Endothelial cell of umbilical vein (primary cell): ENCODE data around the gene DDOST. TPM values are rescaled to one million over a fixed set of nuclear protein-coding genes. Genes with fewer than 3 reads are reported as not detected.

ENCODE experiments used
- BruUV-seq: library from RNA; stranded (reverse); fragments of 400-500 nt; replicated peaks from 2 replicates; lab custom pipeline; 2021; lab: Mats Ljungman, UMichigan
- CTCF ChIA-PET: fragments of 300-600, 350-600 bp; sonication (Branson Sonifier 250); formaldehyde crosslinking; loops from one replicate; lab custom pipeline; 2021; ENCODE audit warnings: antibody characterized with exemption, inconsistent platforms; lab: Charles Lee
- POLR2A ChIA-PET: fragments of 300-600, 350-600 bp; sonication (Branson Sonifier 250); formaldehyde crosslinking; loops from one replicate; lab custom pipeline; 2021; ENCODE audit warnings: antibody characterized with exemption, inconsistent platforms; lab: Charles Lee
- DNase-seq: peaks from one replicate; pipeline ENCODE4 v3.0.0-alpha.2; 2011; ENCODE audit warnings: low read depth, low spot score
- FAIRE-seq: peaks from 2 replicates; lab custom pipeline; 2011; peaks lifted over from hg19 to GRCh38; lab: Jason Lieb, UNC
- H2AFZ ChIP-seq: 2 replicates; pipeline ENCODE4 v1.6.0; 2012; ENCODE audit warnings: low read depth, low read length, control low read depth, inconsistent platforms
- H3K27ac ChIP-seq: 2 replicates; pipeline ENCODE4 v1.5.1; 2011; ENCODE audit warnings: low read depth, mild to moderate bottlenecking, control low read depth, low read length, moderate library complexity; ENCODE audit not compliant: insufficient read depth
- H3K27me3 ChIP-seq, 2 experiments: 2 replicates each; pipeline versions ENCODE4 v1.6.0 to v1.6.1; 2011; ENCODE audit warnings: low read length in 2 of 2, mixed read lengths in 1 of 2; ENCODE audit not compliant: control insufficient read depth in 2 of 2, insufficient read depth in 2 of 2
- H3K36me3 ChIP-seq, 2 experiments: 2 replicates in 1 of 2; 3 replicates in 1 of 2; pipeline ENCODE4 v1.5.1; 2011; ENCODE audit warnings: low read length in 2 of 2, mild to moderate bottlenecking in 1 of 2, moderate library complexity in 1 of 2; ENCODE audit not compliant: control insufficient read depth in 2 of 2, insufficient read depth in 2 of 2; ENCODE audit errors: extremely low read depth in 1 of 2
- H3K4me1 ChIP-seq: 3 replicates; pipeline ENCODE4 v1.5.1; 2011; ENCODE audit warnings: mild to moderate bottlenecking, low read length; ENCODE audit not compliant: control insufficient read depth, insufficient read depth; ENCODE audit errors: extremely low read depth
- H3K4me2 ChIP-seq: 2 replicates; pipeline ENCODE4 v1.6.1; 2011; ENCODE audit warnings: low read length, control low read depth, mixed read lengths; ENCODE audit not compliant: insufficient read depth
- H3K4me3 ChIP-seq, 3 experiments: fragments of 200-600 bp in 1 of 3; sonication (generic), shearing (Covaris generic) in 1 of 3; replicated peaks in 1 of 3; 2 replicates each; pipeline ENCODE4 v1.5.1; 2011 to 2016; ENCODE audit warnings: control low read depth in 3 of 3, low read length in 3 of 3, mild to moderate bottlenecking in 2 of 3, inconsistent platforms in 1 of 3, low read depth in 1 of 3, moderate library complexity in 1 of 3; ENCODE audit not compliant: insufficient read depth in 1 of 3
- H3K79me2 ChIP-seq: 2 replicates; pipeline ENCODE4 v1.6.0; 2012; ENCODE audit warnings: low read length, inconsistent platforms; ENCODE audit not compliant: control insufficient read depth, insufficient read depth
- H3K9ac ChIP-seq: replicated peaks from 2 replicates; pipeline ENCODE3; 2011; ENCODE audit warnings: low read length, control low read depth; ENCODE audit not compliant: insufficient read depth; ENCODE audit errors: extremely low read depth
- H3K9me1 ChIP-seq: replicated peaks from 3 replicates; pipeline ENCODE4 v1.6.0; 2011; ENCODE audit warnings: mild to moderate bottlenecking, low read length; ENCODE audit not compliant: control insufficient read depth, insufficient read depth; ENCODE audit errors: extremely low read depth
- H3K9me3 ChIP-seq: replicated peaks from 2 replicates; pipeline ENCODE4 v1.5.1; 2012; ENCODE audit warnings: low read length, inconsistent platforms; ENCODE audit not compliant: control insufficient read depth, insufficient read depth
- H4K20me1 ChIP-seq: replicated peaks from 2 replicates; pipeline ENCODE3; 2011; ENCODE audit warnings: mild to moderate bottlenecking, low read length; ENCODE audit not compliant: control insufficient read depth, insufficient read depth; ENCODE audit errors: extremely low read depth
- CTCF ChIP-seq, 2 donors: IDR thresholded peaks; 1 replicate in 1 of 2; 2 replicates in 1 of 2; pipeline ENCODE4 v1.5.1; 2011; ENCODE audit warnings: low read length in 2 of 2, mild to moderate bottlenecking in 2 of 2, moderate library complexity in 2 of 2, control low read depth in 1 of 2, inconsistent platforms in 1 of 2, low read depth in 1 of 2; ENCODE audit not compliant: insufficient read depth in 1 of 2; ENCODE audit errors: extremely low read depth in 1 of 2
- EZH2 ChIP-seq: IDR thresholded peaks from 2 replicates; pipeline ENCODE4 v1.6.1; 2012; ENCODE audit warnings: borderline replicate concordance, low read depth, mild to moderate bottlenecking, moderate library complexity, low read length, inconsistent platforms; ENCODE audit not compliant: severe bottlenecking
- FOS ChIP-seq: IDR thresholded peaks from 2 replicates; pipeline ENCODE4 v1.6.1; 2011; ENCODE audit warnings: mild to moderate bottlenecking, low read length, moderate library complexity, borderline replicate concordance; ENCODE audit not compliant: insufficient read depth
- GATA2 ChIP-seq: IDR thresholded peaks from 2 replicates; pipeline ENCODE4 v1.7.0; 2011; ENCODE audit warnings: low read depth, mild to moderate bottlenecking, moderate library complexity, mixed read lengths, low read length; ENCODE audit not compliant: insufficient read length, insufficient read depth
- JUN ChIP-seq: IDR thresholded peaks from 2 replicates; pipeline ENCODE4 v1.6.1; 2011; ENCODE audit warnings: borderline replicate concordance, low read depth; ENCODE audit not compliant: insufficient read length, insufficient read depth
- MYC ChIP-seq: IDR thresholded peaks from one replicate; pipeline ENCODE4 v1.6.1; 2011; ENCODE audit warnings: mild to moderate bottlenecking, low read depth, low read length
- POLR2A ChIP-seq: IDR thresholded peaks from 2 replicates; pipeline ENCODE4 v1.6.1; 2012; ENCODE audit warnings: low read depth, mild to moderate bottlenecking, control low read depth, low read length
- POLR2AphosphoS5 ChIP-seq: IDR thresholded peaks from 2 replicates; pipeline ENCODE4 v1.6.1; 2012; ENCODE audit warnings: low read depth, mild to moderate bottlenecking, control low read depth, low read length, moderate library complexity; ENCODE audit not compliant: insufficient read depth
- dilution Hi-C: fragments of 300-500 bp; cut with MboI; formaldehyde crosslinking; loops from one replicate; pipeline ENCODE4 v1.15.0; 2019; ENCODE audit warnings: low sequenced_read_pairs; ENCODE audit not compliant: extremely low pct_ligation_motif_present
- intact Hi-C: fragments of 100-400 bp; cut with micrococcal nuclease; formaldehyde crosslinking; loops from one replicate; pipeline ENCODE4 v1.10.0; 2022
- polyA plus RNA-seq, 4 experiments: library from polyadenylated mRNA; depleted of rRNA in 3 of 4; stranded (reverse) in 3 of 4; unstranded in 1 of 4; fragments of >200 nt; gene quantifications; 2 replicates each; pipeline versions ENCODE4 v1.2.1 to v1.2.3, GENCODE V29; 2011 to 2012; ENCODE audit warnings: missing spikeins in 1 of 4
- total RNA-seq: library from RNA; stranded (reverse); gene quantifications from 2 replicates; pipeline ENCODE4 v1.2.3, GENCODE V29; 2021
- TF ChIP-seq, protein P1 (sequence below): IDR thresholded peaks from 2 replicates; pipeline ENCODE4 v1.6.1; 2011; ENCODE audit not compliant: insufficient read depth, insufficient read length

The DDOST gene
- total and polyA plus RNA-seq, 2 donors (not counting 3 experiments of a cell fraction or from before 2014, with no cell fraction given) = 319 to 533 TPM

DNA sequence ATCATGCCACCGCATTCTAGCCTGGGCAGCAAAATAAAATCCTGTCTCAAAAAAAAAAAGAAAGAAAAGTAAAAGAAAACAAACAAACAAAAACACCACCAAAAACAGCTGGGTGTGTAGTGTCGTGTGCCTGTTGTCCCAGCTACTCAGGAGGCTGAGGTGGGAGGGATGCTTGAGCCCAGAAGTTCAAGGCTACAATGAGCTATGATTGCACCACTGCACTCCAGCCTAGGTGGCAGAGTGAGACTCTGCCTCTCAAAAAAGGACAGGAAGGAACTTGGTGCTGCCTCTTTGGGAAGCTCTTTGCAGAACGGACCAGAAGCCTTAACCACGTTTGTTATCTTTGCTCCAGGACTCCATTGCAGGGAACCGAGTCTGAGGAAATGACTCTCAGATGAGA lies 45.7 kb upstream of the DDOST start:
- no peak for DNase-seq
- H3K4me1 ChIP-seq = no peaks in the 10 kb centered on the region
- H3K4me3 ChIP-seq = no peak overlapping the region
- no peaks in the 10 kb centered on the region for H3K27me3 ChIP-seq
- dilution Hi-C loops = no loop called here
- ChIA-PET CTCF (interaction anchor here (0.6 to 3.3 kb wide), 5 partner anchors 9 to 488 kb away, joined by 3 to 18 read pairs (median 4); no protein-coding TSS in a partner anchor), POLR2A (no interaction called here)
- H3K9me1 ChIP-seq = no peaks in the 10 kb centered on the region
- no peaks in the 10 kb centered on the region for H3K79me2 ChIP-seq
- no TSS peak for BruUV-seq
- H3K9ac ChIP-seq = no peak overlapping the region
- H4K20me1 ChIP-seq = no peaks in the 10 kb centered on the region
- TF ChIP-seq MYC = no peak
- TF ChIP-seq CTCF (IDR thresholded peaks at IDR 0.05; ENCODE audit: extremely low read depth in 1 of 2, insufficient read depth in 1 of 2, low read depth in 1 of 2, low read length in 2 of 2) = no peak
- no peak for TF ChIP-seq JUN
- TF ChIP-seq EZH2 = no peak
- no peak for TF ChIP-seq GATA2
- no peak for TF ChIP-seq FOS
- TF ChIP-seq, protein P1, sequence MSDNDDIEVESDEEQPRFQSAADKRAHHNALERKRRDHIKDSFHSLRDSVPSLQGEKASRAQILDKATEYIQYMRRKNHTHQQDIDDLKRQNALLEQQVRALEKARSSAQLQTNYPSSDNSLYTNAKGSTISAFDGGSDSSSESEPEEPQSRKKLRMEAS = no peak
- no peak for TF ChIP-seq POLR2A
- no peak for TF ChIP-seq POLR2AphosphoS5
- FAIRE-seq = no peak
- no peak overlapping the region for H3K4me2 ChIP-seq
- H3K9me3 ChIP-seq = no peaks in the 10 kb centered on the region
- intact Hi-C loops = no loop called here
- no peak overlapping the region for H2AFZ ChIP-seq
- H3K36me3 ChIP-seq = no peaks in the 10 kb centered on the region
- H3K27ac ChIP-seq = no peak overlapping the region
